HepG2 (cell line): Measurements from ENCODE around the gene SIVA1. TPM values are rescaled to one million over a fixed set of nuclear protein-coding genes. Genes with fewer than 3 reads are reported as not detected.
A peak's percentile ranks its signal among the peaks of the same experiment; 100 is the strongest.

Experiments used
- ATF3 ChIP-seq: sonication (generic); formaldehyde crosslinking; IDR thresholded peaks from 2 replicates; pipeline ENCODE4 v1.4.0; 2020; ENCODE audit warnings: missing genetic modification reagents
- DMTF1 ChIP-seq: sonication (generic); formaldehyde crosslinking; IDR thresholded peaks from 2 replicates; pipeline ENCODE4 v1.4.0; 2020; ENCODE audit warnings: mild to moderate bottlenecking, missing genetic modification reagents
- ERF ChIP-seq: IDR thresholded peaks from 2 replicates; pipeline ENCODE4 v1.6.1; 2018; ENCODE audit warnings: missing biosample characterization, missing genetic modification reagents
- IKZF1 ChIP-seq: fragments of 450-650 bp; IDR thresholded peaks from 2 replicates; pipeline ENCODE4 v1.7.1; 2016
- IKZF4 ChIP-seq: sonication (generic); formaldehyde crosslinking; IDR thresholded peaks from 2 replicates; pipeline ENCODE4 v1.5.1; 2020; ENCODE audit warnings: borderline replicate concordance, mild to moderate bottlenecking, low read depth, missing genetic modification reagents; ENCODE audit errors: not compliant biosample characterization
- KAT8 ChIP-seq: IDR thresholded peaks from 2 replicates; pipeline ENCODE4 v1.6.1; 2016; ENCODE audit warnings: missing genetic modification reagents, missing compliant biosample characterization
- NCOR1 ChIP-seq: fragments of 200-600 bp; sonication (generic); IDR thresholded peaks from 2 replicates; pipeline ENCODE4 v1.7.0; 2017; ENCODE audit warnings: antibody characterized with exemption, low read length, borderline replicate concordance
- NONO ChIP-seq, 2 experiments: fragments of 450-650 bp in 1 of 2; sonication (generic) in 1 of 2; formaldehyde crosslinking in 1 of 2; IDR thresholded peaks in 1 of 2; conservative IDR thresholded peaks in 1 of 2; 2 replicates each; pipeline versions ENCODE4 v1.6.1 to v1.8.0; 2017 to 2022; ENCODE audit warnings: mild to moderate bottlenecking in 1 of 2, missing genetic modification reagents in 1 of 2, moderate library complexity in 1 of 2
- RFXAP ChIP-seq: sonication (generic); formaldehyde crosslinking; IDR thresholded peaks from 2 replicates; pipeline ENCODE4 v1.4.0; 2020; ENCODE audit warnings: missing genetic modification reagents, borderline replicate concordance
- SKI ChIP-seq: fragments of 450-650 bp; IDR thresholded peaks from one replicate; pipeline ENCODE4 v1.6.1; 2018; ENCODE audit warnings: mild to moderate bottlenecking; ENCODE audit not compliant: partially characterized antibody
- TMF1 ChIP-seq: sonication (generic); formaldehyde crosslinking; IDR thresholded peaks from 2 replicates; pipeline ENCODE4 v1.8.1; 2022; ENCODE audit warnings: low read depth, missing genetic modification reagents
- ZBTB26 ChIP-seq: IDR thresholded peaks from 2 replicates; pipeline ENCODE4 v1.6.1; 2016; ENCODE audit warnings: missing compliant biosample characterization, missing genetic modification reagents, borderline replicate concordance
- ZBTB44 ChIP-seq: sonication (generic); formaldehyde crosslinking; IDR thresholded peaks from 2 replicates; pipeline ENCODE4 v1.4.0; 2020; ENCODE audit warnings: missing genetic modification reagents
- ZFX ChIP-seq: sonication (generic); formaldehyde crosslinking; IDR thresholded peaks from 2 replicates; pipeline ENCODE4 v1.4.0; 2020; ENCODE audit warnings: mild to moderate bottlenecking, low read depth, missing genetic modification reagents, moderate library complexity
- ZHX1 ChIP-seq: sonication (generic); formaldehyde crosslinking; IDR thresholded peaks from 2 replicates; pipeline ENCODE4 v1.8.1; 2022; ENCODE audit warnings: low read depth, mild to moderate bottlenecking, missing genetic modification reagents
- ZNF414 ChIP-seq: sonication (generic); formaldehyde crosslinking; IDR thresholded peaks from 2 replicates; pipeline ENCODE4 v1.5.0; 2020; ENCODE audit warnings: missing genetic modification reagents
- ZNF451 ChIP-seq: sonication (generic); formaldehyde crosslinking; IDR thresholded peaks from 2 replicates; pipeline ENCODE4 v1.5.0; 2020; ENCODE audit warnings: mild to moderate bottlenecking, missing genetic modification reagents
- ZNF460 ChIP-seq: sonication (generic); formaldehyde crosslinking; IDR thresholded peaks from 2 replicates; pipeline ENCODE4 v1.5.1; 2020; ENCODE audit warnings: missing genetic modification reagents, mild to moderate bottlenecking, borderline replicate concordance
- ZNF83 ChIP-seq: sonication (generic); formaldehyde crosslinking; IDR thresholded peaks from 2 replicates; pipeline ENCODE4 v1.4.0; 2020; ENCODE audit warnings: missing genetic modification reagents, mild to moderate bottlenecking, borderline replicate concordance
- polyA plus RNA-seq, 8 experiments: library from polyadenylated mRNA; depleted of rRNA in 3 of 8; stranded (reverse) in 7 of 8; unstranded in 1 of 8; fragments of >200 nt; fragmentation: Illumina TruSeq in 4 of 8; extraction: Trizol in 4 of 8; gene quantifications; 2 replicates each; pipeline versions ENCODE4 v1.2.1 to v1.2.3, GENCODE V29; 2011 to 2016; ENCODE audit warnings: low read depth in 4 of 8, missing spikeins in 1 of 8, mixed read lengths in 1 of 8; ENCODE audit not compliant: insufficient read depth in 1 of 8
- total RNA-seq, 5 experiments: library from RNA; depleted of rRNA; stranded (reverse); fragments of >200 nt; fragmentation: Illumina TruSeq; extraction: Trizol; gene quantifications; 2 replicates each; pipeline ENCODE4 v1.2.3, GENCODE V29; 2016; ENCODE audit warnings: low read depth in 1 of 5

Gene SIVA1
- total and polyA plus RNA-seq, 2 of the 13 experiments (the other 11 are each of a cell fraction or from before 2014, with no cell fraction given) = 123 to 186 TPM

- no peak for TF ChIP-seq IKZF4 (CRISPR knock-in tag)
- no peak for TF ChIP-seq IKZF1
- peak; percentile 46; the same call in 1 of the 2 replicates for TF ChIP-seq ZFX
- TF ChIP-seq ZNF414 (CRISPR knock-in tag) = no peak
- TF ChIP-seq ZHX1 (CRISPR knock-in tag) = no peak
- no peak for TF ChIP-seq KAT8 (CRISPR knock-in tag)
- no peak for TF ChIP-seq NONO (IDR thresholded peaks at IDR 0.05)
- TF ChIP-seq NONO (CRISPR knock-in tag; conservative IDR thresholded peaks at IDR 0.05) = no peak
- no peak for TF ChIP-seq DMTF1 (CRISPR knock-in tag)
- TF ChIP-seq TMF1 (CRISPR knock-in tag) = no peak
- no peak for TF ChIP-seq ZNF460 (CRISPR knock-in tag)
- TF ChIP-seq NCOR1 = no peak
- no peak for TF ChIP-seq SKI
- no peak for TF ChIP-seq ZBTB26
- TF ChIP-seq ZNF451 (CRISPR knock-in tag) = 0 out of 2 replicates have a peak, but pooled peaks have one; percentile 22
- TF ChIP-seq ERF = no peak
- no peak for TF ChIP-seq ZBTB44
- no peak for TF ChIP-seq RFXAP (CRISPR knock-in tag)
- no peak for TF ChIP-seq ATF3 (CRISPR knock-in tag)
- TF ChIP-seq ZNF83 = no peak
Observed at GRCh38 chr14:104797115-104798044, 44.4 kb downstream of the SIVA1 start (continued).
